ENCODE measurements around the gene GPRC6A.

The GPRC6A gene

DNA sequence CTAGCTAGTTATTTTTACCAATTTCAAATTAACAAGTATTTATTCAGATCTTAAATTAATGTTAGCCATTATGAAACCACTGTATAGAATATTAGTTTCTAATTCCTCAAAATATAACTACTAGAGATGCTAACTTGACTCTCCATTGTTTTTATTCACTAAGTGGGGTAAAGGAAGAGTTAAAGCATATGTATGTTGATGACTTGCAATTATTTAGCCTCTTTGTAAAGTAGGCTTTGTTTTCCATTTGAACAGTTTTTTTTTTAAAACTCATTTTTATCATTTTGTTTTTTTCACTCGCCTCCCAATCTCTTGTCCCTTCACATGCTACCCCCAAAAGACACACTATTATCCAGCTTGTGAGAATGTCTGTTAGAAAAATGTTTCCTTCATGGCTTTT is 66.6 kb downstream of the GPRC6A start:
- H3K4me3 ChIP-seq (IDR thresholded peaks at IDR 0.05; ENCODE audit: insufficient read depth, low read depth, low read length): no peak overlapping the region

DNA sequence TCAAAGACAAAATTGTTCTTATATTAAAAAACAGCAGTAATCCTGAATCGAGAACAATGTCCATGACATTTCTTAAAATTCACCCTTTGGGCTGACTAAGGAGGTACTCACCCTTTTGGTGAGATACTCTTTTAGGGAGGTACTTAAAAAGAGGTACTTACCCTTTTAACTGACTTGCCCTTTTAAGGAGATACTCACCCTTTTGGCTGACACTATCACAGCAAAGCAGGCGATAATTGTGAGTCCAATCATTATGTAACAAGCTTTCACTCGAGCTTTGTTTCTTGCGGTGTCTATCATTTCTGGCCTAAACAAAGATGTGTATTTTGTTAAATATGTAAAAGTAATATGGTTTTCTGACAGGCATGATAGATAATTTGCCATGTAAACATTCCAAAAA is 67.1 kb downstream of the GPRC6A start:
- no peak overlapping the region for H3K9ac ChIP-seq
- H3K4me3 ChIP-seq (IDR thresholded peaks at IDR 0.05; ENCODE audit: insufficient read depth, low read depth, low read length): no peak overlapping the region
- no peak overlapping the region for H2AFZ ChIP-seq (ENCODE audit: low read depth)
- no peaks in the 10 kb centered on the region for H3K36me3 ChIP-seq (ENCODE audit: insufficient read depth)
- H4K20me1 ChIP-seq (ENCODE audit: insufficient read depth): no peaks in the 10 kb centered on the region
- no peaks in the 10 kb centered on the region for H3K79me2 ChIP-seq (ENCODE audit: insufficient read depth, low read depth)
- TF ChIP-seq, protein P1, sequence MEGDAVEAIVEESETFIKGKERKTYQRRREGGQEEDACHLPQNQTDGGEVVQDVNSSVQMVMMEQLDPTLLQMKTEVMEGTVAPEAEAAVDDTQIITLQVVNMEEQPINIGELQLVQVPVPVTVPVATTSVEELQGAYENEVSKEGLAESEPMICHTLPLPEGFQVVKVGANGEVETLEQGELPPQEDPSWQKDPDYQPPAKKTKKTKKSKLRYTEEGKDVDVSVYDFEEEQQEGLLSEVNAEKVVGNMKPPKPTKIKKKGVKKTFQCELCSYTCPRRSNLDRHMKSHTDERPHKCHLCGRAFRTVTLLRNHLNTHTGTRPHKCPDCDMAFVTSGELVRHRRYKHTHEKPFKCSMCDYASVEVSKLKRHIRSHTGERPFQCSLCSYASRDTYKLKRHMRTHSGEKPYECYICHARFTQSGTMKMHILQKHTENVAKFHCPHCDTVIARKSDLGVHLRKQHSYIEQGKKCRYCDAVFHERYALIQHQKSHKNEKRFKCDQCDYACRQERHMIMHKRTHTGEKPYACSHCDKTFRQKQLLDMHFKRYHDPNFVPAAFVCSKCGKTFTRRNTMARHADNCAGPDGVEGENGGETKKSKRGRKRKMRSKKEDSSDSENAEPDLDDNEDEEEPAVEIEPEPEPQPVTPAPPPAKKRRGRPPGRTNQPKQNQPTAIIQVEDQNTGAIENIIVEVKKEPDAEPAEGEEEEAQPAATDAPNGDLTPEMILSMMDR (conservative IDR thresholded peaks at IDR 0.05; ENCODE audit: low read depth, low read length): no peak
- no peaks in the 10 kb centered on the region for H3K27me3 ChIP-seq (ENCODE audit: insufficient read depth, low read depth)
- H3K27ac ChIP-seq: no peak overlapping the region
- H3K4me1 ChIP-seq (ENCODE audit: low read depth, poor library complexity, severe bottlenecking): no peaks in the 10 kb centered on the region
- H3K4me2 ChIP-seq: no peak overlapping the region

More for the DNA sequence above, 66.6 kb downstream of the GPRC6A start:
- Histone ChIP-seq H3K79me2 (ENCODE audit: insufficient read depth, low read depth) (no peaks in the 10 kb centered on the region), H2AFZ (ENCODE audit: low read depth) (no peak overlapping the region), H4K20me1 (ENCODE audit: insufficient read depth) (no peaks in the 10 kb centered on the region), H3K9ac (no peak overlapping the region), H3K4me1 (ENCODE audit: low read depth, poor library complexity, severe bottlenecking) (no peaks in the 10 kb centered on the region), H3K27ac (no peak overlapping the region), H3K36me3 (ENCODE audit: insufficient read depth) (no peaks in the 10 kb centered on the region), H3K27me3 (ENCODE audit: insufficient read depth, low read depth) (no peaks in the 10 kb centered on the region), H3K4me2 (no peak overlapping the region)
- TF ChIP-seq, protein P1 (conservative IDR thresholded peaks at IDR 0.05; ENCODE audit: low read depth, low read length): no peak

DNA sequence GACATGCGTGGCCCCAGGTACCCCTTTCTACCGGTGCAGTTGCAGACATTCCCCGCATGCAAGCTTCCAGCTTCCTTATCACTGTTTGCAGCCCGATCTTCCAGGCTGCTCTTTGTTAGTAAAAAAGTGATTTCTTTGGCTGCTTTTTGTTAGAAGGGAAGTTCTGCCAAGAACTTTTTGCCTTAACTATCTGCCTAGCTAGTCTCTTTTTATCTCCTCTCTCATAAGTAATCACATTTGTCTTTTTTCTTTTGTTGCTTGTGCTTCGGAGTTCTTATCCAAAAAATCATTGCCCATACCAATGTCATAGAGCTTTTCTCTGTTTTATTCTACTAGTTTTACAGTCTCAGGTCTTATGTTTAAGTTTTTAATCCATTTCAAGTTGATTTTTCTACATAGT is 83.7 kb downstream of the GPRC6A start:
- Histone ChIP-seq H3K4me1 (ENCODE audit: low read depth, poor library complexity, severe bottlenecking) (no peaks in the 10 kb centered on the region), H3K27me3 (ENCODE audit: insufficient read depth, low read depth) (no peaks in the 10 kb centered on the region), H3K79me2 (ENCODE audit: insufficient read depth, low read depth) (no peaks in the 10 kb centered on the region), H3K27ac (no peak overlapping the region), H3K36me3 (ENCODE audit: insufficient read depth) (no peaks in the 10 kb centered on the region), H3K4me2 (no peak overlapping the region), H4K20me1 (ENCODE audit: insufficient read depth) (no peaks in the 10 kb centered on the region), H3K4me3 (IDR thresholded peaks at IDR 0.05; ENCODE audit: insufficient read depth, low read depth, low read length) (no peak overlapping the region), H3K9ac (no peak overlapping the region), H2AFZ (ENCODE audit: low read depth) (no peak overlapping the region)
- TF ChIP-seq, protein P1 (conservative IDR thresholded peaks at IDR 0.05; ENCODE audit: low read depth, low read length): no peak

Data from KMS-11 (cell line).